Hypothalamus (tissue), 51 donors: ENCODE measurements around the gene GRK5.
A peak's percentile ranks its signal among the peaks of the same experiment; 100 is the strongest.
"Not testable (repeated sequence)": the region's sequence is repeated elsewhere in the genome, so short reads cannot be mapped to it uniquely, and the experiment has no call there.

ENCODE experiments used
- DNase-seq, 51 donors: peaks; one replicate each; lab custom pipeline; 2025; lab: John Stamatoyannopoulos, UW

Gene GRK5

GRCh38 chr10:119246862-119247549, 39.6 kb downstream of the GRK5 start:
- no peak for DNase-seq

- no peak for DNase-seq
These were observed 40.2 kb downstream of the GRK5 start for GRCh38 chr10:119247550-119247894.

GRCh38 chr10:119248184-119248583, 40.8 kb downstream of the GRK5 start:
- no peak for DNase-seq

GRCh38 chr10:119248681-119249080, 41.3 kb downstream of the GRK5 start:
- no peak for DNase-seq

- no peak for DNase-seq
These were observed 43.4 kb downstream of the GRK5 start for GRCh38 chr10:119250641-119251314.

- no peak for DNase-seq
These were observed 43.9 kb downstream of the GRK5 start for GRCh38 chr10:119251315-119251708.

GRCh38 chr10:119252051-119252465, 44.7 kb downstream of the GRK5 start:
- DNase-seq: no peak

- DNase-seq: no peak
These were observed 45.2 kb downstream of the GRK5 start for GRCh38 chr10:119252470-119253151.

GRCh38 chr10:119253433-119254174, 46.2 kb downstream of the GRK5 start:
- peak in 5 of 51 donors; percentile 4 to 35 (median 17) for DNase-seq

- no peak for DNase-seq
These were observed 47.0 kb downstream of the GRK5 start for GRCh38 chr10:119254335-119254734.

- no peak for DNase-seq
These were observed 48.7 kb downstream of the GRK5 start for GRCh38 chr10:119256030-119256429.

GRCh38 chr10:119256897-119257296, 49.5 kb downstream of the GRK5 start:
- DNase-seq: no peak

- DNase-seq: no peak
These were observed 50.6 kb downstream of the GRK5 start for GRCh38 chr10:119257899-119258419.

GRCh38 chr10:119259345-119259744, 52.0 kb downstream of the GRK5 start:
- no peak for DNase-seq

- DNase-seq: not testable (repeated sequence)
These were observed 53.6 kb downstream of the GRK5 start for GRCh38 chr10:119261016-119261415.

- peak in 1 of 51 donors; percentile 22 for DNase-seq
These were observed 56.7 kb downstream of the GRK5 start for GRCh38 chr10:119263951-119264617.

GRCh38 chr10:119265691-119266090, 58.3 kb downstream of the GRK5 start:
- no peak for DNase-seq

- DNase-seq: no peak
These were observed 60.0 kb downstream of the GRK5 start for GRCh38 chr10:119267384-119267783.

- DNase-seq: no peak
These were observed 61.1 kb downstream of the GRK5 start for GRCh38 chr10:119268428-119268827.

GRCh38 chr10:119268871-119269506, 61.6 kb downstream of the GRK5 start:
- DNase-seq: no peak
